Measurements from ENCODE around the gene OSBP2.

The OSBP2 gene

GRCh38 chr22:30932661-30933060 is 238.0 kb downstream of the OSBP2 start:
- no peak for TF ChIP-seq ZFX (IDR thresholded peaks at IDR 0.05; ENCODE audit: borderline replicate concordance)
- TF ChIP-seq, protein P1, sequence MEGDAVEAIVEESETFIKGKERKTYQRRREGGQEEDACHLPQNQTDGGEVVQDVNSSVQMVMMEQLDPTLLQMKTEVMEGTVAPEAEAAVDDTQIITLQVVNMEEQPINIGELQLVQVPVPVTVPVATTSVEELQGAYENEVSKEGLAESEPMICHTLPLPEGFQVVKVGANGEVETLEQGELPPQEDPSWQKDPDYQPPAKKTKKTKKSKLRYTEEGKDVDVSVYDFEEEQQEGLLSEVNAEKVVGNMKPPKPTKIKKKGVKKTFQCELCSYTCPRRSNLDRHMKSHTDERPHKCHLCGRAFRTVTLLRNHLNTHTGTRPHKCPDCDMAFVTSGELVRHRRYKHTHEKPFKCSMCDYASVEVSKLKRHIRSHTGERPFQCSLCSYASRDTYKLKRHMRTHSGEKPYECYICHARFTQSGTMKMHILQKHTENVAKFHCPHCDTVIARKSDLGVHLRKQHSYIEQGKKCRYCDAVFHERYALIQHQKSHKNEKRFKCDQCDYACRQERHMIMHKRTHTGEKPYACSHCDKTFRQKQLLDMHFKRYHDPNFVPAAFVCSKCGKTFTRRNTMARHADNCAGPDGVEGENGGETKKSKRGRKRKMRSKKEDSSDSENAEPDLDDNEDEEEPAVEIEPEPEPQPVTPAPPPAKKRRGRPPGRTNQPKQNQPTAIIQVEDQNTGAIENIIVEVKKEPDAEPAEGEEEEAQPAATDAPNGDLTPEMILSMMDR (IDR thresholded peaks at IDR 0.05) = no peak
- H3K27ac ChIP-seq = no peak overlapping the region

DNA sequence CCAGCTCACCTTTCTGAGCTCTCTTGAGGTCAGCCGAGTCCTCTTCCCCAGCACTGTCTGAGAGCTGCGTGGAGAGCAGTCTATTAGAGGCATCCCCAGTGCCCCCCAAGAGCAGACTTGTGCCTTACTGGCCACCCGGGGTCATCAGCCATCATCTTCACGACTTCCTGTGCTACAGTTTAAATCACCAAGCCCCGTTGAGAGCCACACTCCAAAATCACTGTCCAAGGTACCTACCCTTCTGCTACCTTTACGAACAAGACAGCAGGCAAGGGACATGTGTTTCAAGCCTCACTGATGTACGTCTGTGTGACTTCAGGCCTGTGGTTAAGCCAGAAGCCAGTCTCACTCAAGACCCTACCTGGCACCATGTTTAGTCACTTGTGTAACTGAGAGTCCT is 238.8 kb downstream of the OSBP2 start:
- H3K27ac ChIP-seq = no peak overlapping the region
- no peak for TF ChIP-seq ZFX (IDR thresholded peaks at IDR 0.05; ENCODE audit: borderline replicate concordance)
- TF ChIP-seq, protein P1 (IDR thresholded peaks at IDR 0.05) = no peak

- no peak for TF ChIP-seq ZFX (IDR thresholded peaks at IDR 0.05; ENCODE audit: borderline replicate concordance)
- TF ChIP-seq, protein P1 (IDR thresholded peaks at IDR 0.05) = no peak
- no peak overlapping the region for H3K27ac ChIP-seq
Observed at GRCh38 chr22:30934053-30934452, 239.4 kb downstream of the OSBP2 start.

- no peak overlapping the region for H3K27ac ChIP-seq
- TF ChIP-seq, protein P1 (IDR thresholded peaks at IDR 0.05) = no peak
- no peak for TF ChIP-seq ZFX (IDR thresholded peaks at IDR 0.05; ENCODE audit: borderline replicate concordance)
Observed at GRCh38 chr22:30940685-30941362, 246.2 kb downstream of the OSBP2 start.

GRCh38 chr22:30941363-30941740 is 246.7 kb downstream of the OSBP2 start:
- TF ChIP-seq, protein P1 (IDR thresholded peaks at IDR 0.05) = no peak
- TF ChIP-seq ZFX (IDR thresholded peaks at IDR 0.05; ENCODE audit: borderline replicate concordance) = no peak
- H3K27ac ChIP-seq = no peak overlapping the region

GRCh38 chr22:30943368-30943767 is 248.7 kb downstream of the OSBP2 start:
- TF ChIP-seq ZFX (IDR thresholded peaks at IDR 0.05; ENCODE audit: borderline replicate concordance) = no peak
- TF ChIP-seq, protein P1 (IDR thresholded peaks at IDR 0.05) = no peak
- no peak overlapping the region for H3K27ac ChIP-seq

GRCh38 chr22:30944986-30945385 is 250.3 kb downstream of the OSBP2 start:
- H3K27ac ChIP-seq = no peak overlapping the region
- TF ChIP-seq ZFX (IDR thresholded peaks at IDR 0.05; ENCODE audit: borderline replicate concordance) = no peak
- TF ChIP-seq, protein P1 (IDR thresholded peaks at IDR 0.05) = no peak

All from 22Rv1 (cell line).